Activated T-cell treated with anti-CD3 and anti-CD28 coated beads for 24 hours (primary cell): ENCODE measurements around the gene PARD3.
"Not testable (repeated sequence)": the region's sequence is repeated elsewhere in the genome, so short reads cannot be mapped to it uniquely, and the experiment has no call there.

Experiments
- DNase-seq: peaks from one replicate; pipeline ENCODE4 v3.0.0-alpha.2; 2020; ENCODE audit warnings: low read depth

The PARD3 gene

GRCh38 chr10:34797155-34797554, 17.9 kb downstream of the PARD3 start:
- no peak for DNase-seq

GRCh38 chr10:34796133-34796532, 19.0 kb downstream of the PARD3 start:
- DNase-seq, result no peak

- no peak for DNase-seq
Observed at GRCh38 chr10:34795334-34795733, 19.8 kb downstream of the PARD3 start.

GRCh38 chr10:34794835-34795234, 20.3 kb downstream of the PARD3 start:
- no peak for DNase-seq

GRCh38 chr10:34793581-34793980, 21.5 kb downstream of the PARD3 start:
- not testable (repeated sequence) for DNase-seq

- DNase-seq, result no peak
Observed at GRCh38 chr10:34792881-34793280, 22.2 kb downstream of the PARD3 start.

GRCh38 chr10:34791947-34792346, 23.1 kb downstream of the PARD3 start:
- no peak for DNase-seq

- DNase-seq, result no peak
Observed at GRCh38 chr10:34791228-34791627, 23.9 kb downstream of the PARD3 start.

- DNase-seq, result no peak
Observed at GRCh38 chr10:34789966-34790506, 25.1 kb downstream of the PARD3 start.

GRCh38 chr10:34786464-34786863, 28.6 kb downstream of the PARD3 start:
- no peak for DNase-seq

- DNase-seq, result no peak
Observed at GRCh38 chr10:34781711-34782110, 33.4 kb downstream of the PARD3 start.

- DNase-seq, result no peak
Observed at GRCh38 chr10:34780818-34781380, 34.2 kb downstream of the PARD3 start.

- DNase-seq, result no peak
Observed at GRCh38 chr10:34778237-34778636, 36.9 kb downstream of the PARD3 start.

- no peak for DNase-seq
Observed at GRCh38 chr10:34776090-34776690, 38.9 kb downstream of the PARD3 start.

GRCh38 chr10:34775044-34775637, 40.0 kb downstream of the PARD3 start:
- DNase-seq, result no peak

- DNase-seq, result no peak
Observed at GRCh38 chr10:34773636-34774630, 41.2 kb downstream of the PARD3 start.

GRCh38 chr10:34771525-34771924, 43.6 kb downstream of the PARD3 start:
- DNase-seq, result no peak

- DNase-seq, result no peak
Observed at GRCh38 chr10:34771106-34771505, 44.0 kb downstream of the PARD3 start.

GRCh38 chr10:34769899-34770298, 45.2 kb downstream of the PARD3 start:
- no peak for DNase-seq

- DNase-seq, result no peak
Observed at GRCh38 chr10:34768972-34769330, 46.1 kb downstream of the PARD3 start.

- no peak for DNase-seq
Observed at GRCh38 chr10:34768261-34768971, 46.7 kb downstream of the PARD3 start.
